Rectal smooth muscle tissue (tissue), 1 donor: ENCODE data around the gene LRRC70.

Experiments
- H3K27ac ChIP-seq: one replicate; pipeline ENCODE4 v1.7.0; 2013; ENCODE audit warnings: low read depth, low read length, inconsistent platforms
- H3K27me3 ChIP-seq: one replicate; pipeline ENCODE4 v1.7.0; 2013; ENCODE audit warnings: low read length; ENCODE audit not compliant: control insufficient read depth, insufficient read depth
- H3K36me3 ChIP-seq: one replicate; pipeline ENCODE4 v1.7.0; 2013; ENCODE audit warnings: low read length; ENCODE audit not compliant: control insufficient read depth, insufficient read depth
- H3K4me1 ChIP-seq: one replicate; pipeline ENCODE4 v1.7.0; 2013; ENCODE audit warnings: low read length; ENCODE audit not compliant: control insufficient read depth, insufficient read depth
- H3K4me3 ChIP-seq: one replicate; pipeline ENCODE4 v1.7.0; 2013; ENCODE audit warnings: low read length
- H3K9ac ChIP-seq: one replicate; pipeline ENCODE4 v1.7.0; 2013; ENCODE audit warnings: low read length

LRRC70 gene

GRCh38 chr5:62596691-62597090 is 18.1 kb downstream of the LRRC70 start:
- no peak overlapping the region for H3K9ac ChIP-seq
- H3K4me3 ChIP-seq: no peak overlapping the region
- H3K4me1 ChIP-seq: no peaks in the 10 kb centered on the region
- no peaks in the 10 kb centered on the region for H3K36me3 ChIP-seq
- no peaks in the 10 kb centered on the region for H3K27me3 ChIP-seq
- H3K27ac ChIP-seq: no peak overlapping the region

- H3K4me3 ChIP-seq: no peak overlapping the region
- no peaks in the 10 kb centered on the region for H3K27me3 ChIP-seq
- H3K4me1 ChIP-seq: no peaks in the 10 kb centered on the region
- H3K36me3 ChIP-seq: no peaks in the 10 kb centered on the region
- no peak overlapping the region for H3K9ac ChIP-seq
- no peak overlapping the region for H3K27ac ChIP-seq
Observed at GRCh38 chr5:62597314-62597713, 18.7 kb downstream of the LRRC70 start.

- H3K4me3 ChIP-seq: no peak overlapping the region
- no peaks in the 10 kb centered on the region for H3K36me3 ChIP-seq
- no peaks in the 10 kb centered on the region for H3K27me3 ChIP-seq
- H3K4me1 ChIP-seq: no peaks in the 10 kb centered on the region
- H3K27ac ChIP-seq: no peak overlapping the region
- no peak overlapping the region for H3K9ac ChIP-seq
Observed at GRCh38 chr5:62600560-62601252, 22.1 kb downstream of the LRRC70 start.

GRCh38 chr5:62603934-62604333 is 25.3 kb downstream of the LRRC70 start:
- H3K36me3 ChIP-seq: no peaks in the 10 kb centered on the region
- no peak overlapping the region for H3K9ac ChIP-seq
- H3K4me3 ChIP-seq: no peak overlapping the region
- no peak overlapping the region for H3K27ac ChIP-seq
- H3K27me3 ChIP-seq: no peaks in the 10 kb centered on the region
- H3K4me1 ChIP-seq: no peaks in the 10 kb centered on the region

GRCh38 chr5:62605638-62606037 is 27.0 kb downstream of the LRRC70 start:
- no peak overlapping the region for H3K9ac ChIP-seq
- no peaks in the 10 kb centered on the region for H3K4me1 ChIP-seq
- H3K27me3 ChIP-seq: no peaks in the 10 kb centered on the region
- no peak overlapping the region for H3K4me3 ChIP-seq
- no peak overlapping the region for H3K27ac ChIP-seq
- H3K36me3 ChIP-seq: no peaks in the 10 kb centered on the region

- Histone ChIP-seq H3K9ac (no peak overlapping the region), H3K4me1 (no peaks in the 10 kb centered on the region), H3K27ac (no peak overlapping the region), H3K4me3 (no peak overlapping the region), H3K36me3 (no peaks in the 10 kb centered on the region), H3K27me3 (no peaks in the 10 kb centered on the region)
Observed at GRCh38 chr5:62606878-62607277, 28.3 kb downstream of the LRRC70 start.

- Histone ChIP-seq H3K4me1 (no peaks in the 10 kb centered on the region), H3K36me3 (no peaks in the 10 kb centered on the region), H3K9ac (no peak overlapping the region), H3K27ac (no peak overlapping the region), H3K27me3 (no peaks in the 10 kb centered on the region), H3K4me3 (no peak overlapping the region)
Observed at GRCh38 chr5:62607615-62608014, 29.0 kb downstream of the LRRC70 start.

- Histone ChIP-seq H3K27me3 (no peaks in the 10 kb centered on the region), H3K4me1 (no peaks in the 10 kb centered on the region), H3K9ac (no peak overlapping the region)
Observed at GRCh38 chr5:62608529-62609511, 30.2 kb downstream of the LRRC70 start.

GRCh38 chr5:62614355-62614754 is 35.7 kb downstream of the LRRC70 start:
- H3K36me3 ChIP-seq: no peaks in the 10 kb centered on the region
- H3K27me3 ChIP-seq: no peaks in the 10 kb centered on the region
- no peak overlapping the region for H3K27ac ChIP-seq
- H3K4me1 ChIP-seq: no peaks in the 10 kb centered on the region
- no peak overlapping the region for H3K9ac ChIP-seq
- no peak overlapping the region for H3K4me3 ChIP-seq

More at GRCh38 chr5:62608529-62609511, 30.2 kb downstream of the LRRC70 start:
- Histone ChIP-seq H3K36me3 (no peaks in the 10 kb centered on the region), H3K4me3 (no peak overlapping the region), H3K27ac (no peak overlapping the region)

GRCh38 chr5:62616615-62617277 is 38.1 kb downstream of the LRRC70 start:
- Histone ChIP-seq H3K4me1 (no peaks in the 10 kb centered on the region), H3K27ac (no peak overlapping the region), H3K36me3 (no peaks in the 10 kb centered on the region), H3K4me3 (no peak overlapping the region), H3K27me3 (no peaks in the 10 kb centered on the region), H3K9ac (no peak overlapping the region)

GRCh38 chr5:62617943-62618342 is 39.3 kb downstream of the LRRC70 start:
- no peaks in the 10 kb centered on the region for H3K27me3 ChIP-seq
- H3K4me1 ChIP-seq: no peaks in the 10 kb centered on the region
- H3K36me3 ChIP-seq: no peaks in the 10 kb centered on the region
- no peak overlapping the region for H3K4me3 ChIP-seq
- no peak overlapping the region for H3K27ac ChIP-seq
- H3K9ac ChIP-seq: no peak overlapping the region

- Histone ChIP-seq H3K27me3 (no peaks in the 10 kb centered on the region), H3K36me3 (no peaks in the 10 kb centered on the region), H3K27ac (no peak overlapping the region), H3K4me1 (no peaks in the 10 kb centered on the region), H3K9ac (no peak overlapping the region), H3K4me3 (no peak overlapping the region)
Observed at GRCh38 chr5:62620761-62621160, 42.1 kb downstream of the LRRC70 start.
